Measurements from ENCODE around the gene GAD1. TPM values are rescaled to one million over a fixed set of nuclear protein-coding genes. Genes with fewer than 3 reads are reported as not detected.

Gene GAD1
- polyA plus RNA-seq, 2 of the 4 experiments (the other 2 are of a cell fraction) = 0.15 to 0.48 TPM

DNA sequence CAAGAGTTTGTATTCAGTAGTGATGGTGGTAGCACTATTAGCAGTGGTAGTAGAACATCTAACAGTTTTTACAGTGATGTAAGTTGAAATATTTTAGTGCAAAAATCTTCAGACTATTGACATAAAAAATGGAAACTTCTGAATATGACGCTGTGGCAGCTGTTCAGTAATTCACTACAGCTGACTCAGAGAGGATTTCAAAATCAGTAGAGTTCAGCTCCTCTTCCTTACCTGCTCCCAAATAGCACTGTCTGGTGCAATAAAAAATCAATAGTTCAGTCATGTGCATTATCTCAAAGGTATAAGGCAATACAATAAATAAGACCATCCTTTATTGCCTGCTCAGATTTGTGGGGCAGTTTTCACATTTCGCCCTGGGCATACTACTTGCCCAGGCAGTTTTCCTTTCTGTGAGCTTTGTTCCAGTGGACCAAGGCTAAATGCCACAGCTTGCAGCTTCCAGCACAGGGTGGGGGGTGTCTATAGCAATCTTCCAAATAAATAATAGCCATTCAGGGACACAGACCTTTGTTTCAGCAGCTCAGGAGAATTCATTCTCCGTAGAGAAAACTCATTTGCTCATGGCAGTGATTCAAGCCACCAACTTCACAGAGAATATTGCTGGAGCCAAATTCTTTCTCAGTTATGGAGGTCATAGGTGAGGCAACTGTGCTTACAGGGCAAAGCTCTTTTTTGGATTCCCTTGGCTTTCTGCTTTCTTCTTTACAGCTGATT, 78.5 kb downstream of the GAD1 start (continued):
- no peak for TF ChIP-seq FOSL2 (IDR thresholded peaks at IDR 0.05)
- TF ChIP-seq FOSL2 (CRISPR knock-in tag; IDR thresholded peaks at IDR 0.05) = no peak

DNA sequence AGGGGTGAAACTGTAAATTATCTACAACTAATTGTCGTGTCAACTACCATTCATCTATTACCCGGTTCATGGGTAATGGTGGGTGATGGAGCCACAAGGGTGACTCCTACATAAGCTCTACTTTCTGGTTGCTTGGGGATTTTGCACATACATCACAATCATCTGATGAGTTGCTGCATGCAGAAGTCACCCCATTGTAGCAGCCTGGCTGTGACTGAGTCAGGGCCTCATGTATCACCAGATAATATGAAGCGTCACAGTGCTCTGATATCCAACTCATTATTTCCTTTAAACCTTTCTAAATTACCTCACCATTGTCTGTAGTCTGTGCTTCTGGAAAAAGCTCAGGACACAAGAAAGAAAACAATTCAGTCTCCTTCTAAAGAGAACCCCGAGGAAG, 79.9 kb downstream of the GAD1 start:
- ChIA-PET CTCF (interaction anchor here (1.1 to 2.7 kb wide), 6 partner anchors 10 to 32 kb away, joined by 3 to 16 read pairs (median 6); partner anchors contain the start of gene GORASP2), POLR2A (no interaction called here)
- DNase-seq (ENCODE audit: low read depth in 1 of 2, low spot score in 1 of 2) (no peak), FAIRE-seq (no peak), ATAC-seq (no peak)
- Histone ChIP-seq H3K27ac (no peak overlapping the region), H3K4me1 (no peaks in the 10 kb centered on the region), H3K4me2 (no peak overlapping the region), H3K9me3 (peaks cover 5% of the 10 kb centered on the region; the same call in 1 of the 3 replicates), H3K4me3 (no peak overlapping the region)
- WGBS (ENCODE audit: missing lambda C conversion rate) = 48% methylated on average over 4 of the region's 4 CpGs
- no peak for TF ChIP-seq SREBF2 (IDR thresholded peaks at IDR 0.05)
- TF ChIP-seq HDAC2 (IDR thresholded peaks at IDR 0.05) = no peak
- TF ChIP-seq RNF2 (IDR thresholded peaks at IDR 0.05; ENCODE audit: borderline replicate concordance, low read depth) = no peak
- no peak for TF ChIP-seq PHF8 (IDR thresholded peaks at IDR 0.05; ENCODE audit: borderline replicate concordance, low read depth)
- no peak for TF ChIP-seq KDM5A (IDR thresholded peaks at IDR 0.05)
- TF ChIP-seq MYC (IDR thresholded peaks at IDR 0.05; ENCODE audit: borderline replicate concordance, low read length) = no peak
- no peak for TF ChIP-seq CBX8 (IDR thresholded peaks at IDR 0.05)
- no peak for TF ChIP-seq ZNF302 (CRISPR knock-in tag; IDR thresholded peaks at IDR 0.05)
- TF ChIP-seq, protein P1, sequence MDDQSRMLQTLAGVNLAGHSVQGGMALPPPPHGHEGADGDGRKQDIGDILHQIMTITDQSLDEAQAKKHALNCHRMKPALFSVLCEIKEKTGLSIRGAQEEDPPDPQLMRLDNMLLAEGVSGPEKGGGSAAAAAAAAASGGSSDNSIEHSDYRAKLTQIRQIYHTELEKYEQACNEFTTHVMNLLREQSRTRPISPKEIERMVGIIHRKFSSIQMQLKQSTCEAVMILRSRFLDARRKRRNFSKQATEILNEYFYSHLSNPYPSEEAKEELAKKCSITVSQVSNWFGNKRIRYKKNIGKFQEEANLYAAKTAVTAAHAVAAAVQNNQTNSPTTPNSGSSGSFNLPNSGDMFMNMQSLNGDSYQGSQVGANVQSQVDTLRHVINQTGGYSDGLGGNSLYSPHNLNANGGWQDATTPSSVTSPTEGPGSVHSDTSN (IDR thresholded peaks at IDR 0.05) = no peak
- TF ChIP-seq, protein P2, sequence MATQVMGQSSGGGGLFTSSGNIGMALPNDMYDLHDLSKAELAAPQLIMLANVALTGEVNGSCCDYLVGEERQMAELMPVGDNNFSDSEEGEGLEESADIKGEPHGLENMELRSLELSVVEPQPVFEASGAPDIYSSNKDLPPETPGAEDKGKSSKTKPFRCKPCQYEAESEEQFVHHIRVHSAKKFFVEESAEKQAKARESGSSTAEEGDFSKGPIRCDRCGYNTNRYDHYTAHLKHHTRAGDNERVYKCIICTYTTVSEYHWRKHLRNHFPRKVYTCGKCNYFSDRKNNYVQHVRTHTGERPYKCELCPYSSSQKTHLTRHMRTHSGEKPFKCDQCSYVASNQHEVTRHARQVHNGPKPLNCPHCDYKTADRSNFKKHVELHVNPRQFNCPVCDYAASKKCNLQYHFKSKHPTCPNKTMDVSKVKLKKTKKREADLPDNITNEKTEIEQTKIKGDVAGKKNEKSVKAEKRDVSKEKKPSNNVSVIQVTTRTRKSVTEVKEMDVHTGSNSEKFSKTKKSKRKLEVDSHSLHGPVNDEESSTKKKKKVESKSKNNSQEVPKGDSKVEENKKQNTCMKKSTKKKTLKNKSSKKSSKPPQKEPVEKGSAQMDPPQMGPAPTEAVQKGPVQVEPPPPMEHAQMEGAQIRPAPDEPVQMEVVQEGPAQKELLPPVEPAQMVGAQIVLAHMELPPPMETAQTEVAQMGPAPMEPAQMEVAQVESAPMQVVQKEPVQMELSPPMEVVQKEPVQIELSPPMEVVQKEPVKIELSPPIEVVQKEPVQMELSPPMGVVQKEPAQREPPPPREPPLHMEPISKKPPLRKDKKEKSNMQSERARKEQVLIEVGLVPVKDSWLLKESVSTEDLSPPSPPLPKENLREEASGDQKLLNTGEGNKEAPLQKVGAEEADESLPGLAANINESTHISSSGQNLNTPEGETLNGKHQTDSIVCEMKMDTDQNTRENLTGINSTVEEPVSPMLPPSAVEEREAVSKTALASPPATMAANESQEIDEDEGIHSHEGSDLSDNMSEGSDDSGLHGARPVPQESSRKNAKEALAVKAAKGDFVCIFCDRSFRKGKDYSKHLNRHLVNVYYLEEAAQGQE (IDR thresholded peaks at IDR 0.05) = no peak

DNA sequence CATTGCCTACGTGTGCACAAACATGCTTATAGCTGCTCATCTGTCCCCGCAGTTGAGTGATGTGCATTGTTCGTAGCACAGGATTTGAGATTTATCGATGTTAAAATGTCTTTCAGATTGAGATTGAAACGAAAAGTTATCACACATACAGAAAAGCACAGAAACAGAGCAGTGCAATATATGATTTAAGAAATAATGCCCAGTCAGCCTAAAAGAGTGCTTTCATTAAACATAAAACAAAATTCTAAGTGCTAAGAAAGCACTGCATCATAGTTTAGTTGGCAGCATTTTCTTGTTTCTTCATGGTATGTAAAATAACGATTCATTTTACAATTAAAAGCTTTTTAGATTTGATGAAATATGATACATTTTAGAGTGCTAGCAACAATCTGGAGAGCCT, 80.4 kb downstream of the GAD1 start:
- ChIA-PET CTCF (interaction anchor here (1.1 to 2.7 kb wide), 5 partner anchors 9 to 32 kb away, joined by 3 to 16 read pairs (median 5); partner anchors contain the start of gene GORASP2), POLR2A (no interaction called here)
- Histone ChIP-seq H3K4me2 (no peak overlapping the region), H3K4me3 (no peak overlapping the region), H3K9me3 (peaks cover 5% of the 10 kb centered on the region; the same call in 1 of the 3 replicates), H3K4me1 (no peaks in the 10 kb centered on the region), H3K27ac (no peak overlapping the region)
- DNase-seq (ENCODE audit: low read depth in 1 of 2, low spot score in 1 of 2) (no peak), ATAC-seq (no peak), FAIRE-seq (no peak)
- 41% methylated on average over 6 of the region's 6 CpGs for WGBS (ENCODE audit: missing lambda C conversion rate)
- TF ChIP-seq RNF2 (IDR thresholded peaks at IDR 0.05; ENCODE audit: borderline replicate concordance, low read depth) (no peak), MAFK (IDR thresholded peaks at IDR 0.05; ENCODE audit: partially characterized antibody) (peak; percentile 56), TFCP2L1 (CRISPR knock-in tag; IDR thresholded peaks at IDR 0.05) (no peak)

DNA sequence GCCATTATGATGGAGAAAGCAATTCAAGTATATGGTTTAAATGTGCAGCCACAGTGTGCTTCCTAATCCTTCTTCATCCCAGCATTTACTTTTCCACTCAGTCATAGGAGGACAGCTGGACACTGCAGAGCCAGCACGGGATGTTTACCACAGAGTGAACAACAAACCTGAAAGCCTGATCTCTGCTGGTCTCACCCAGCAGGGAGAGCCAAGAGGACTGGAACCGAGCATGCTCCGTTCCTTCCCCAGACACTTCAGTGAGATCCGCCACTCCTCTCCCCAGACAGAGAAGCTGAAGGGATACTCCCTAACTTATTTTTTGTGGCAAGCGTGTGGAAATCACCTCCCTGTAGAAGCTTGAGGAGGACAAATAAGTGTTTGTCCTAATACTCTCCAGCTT, 89.2 kb downstream of the GAD1 start:
- Histone ChIP-seq H3K4me1 (no peaks in the 10 kb centered on the region), H3K4me2 (0 out of 3 replicates have a peak overlapping the region, but pooled peaks have one; percentile 17), H3K9me3 (peaks cover 29% of the 10 kb centered on the region), H3K4me3 (no peak overlapping the region), H3K27ac (no peak overlapping the region)
- ATAC-seq (peak in 1 of 2 experiments; percentile 52; a peak in 3 of 6 replicates), DNase-seq (ENCODE audit: low read depth in 1 of 2, low spot score in 1 of 2) (no peak), FAIRE-seq (no peak)
- CTCF ChIA-PET = interaction anchor here (1.1 to 2.9 kb wide), 4 partner anchors 9 to 34 kb away, joined by 3 to 8 read pairs (median 4); partner anchors contain the start of gene GORASP2
- POLR2A ChIA-PET = no interaction called here
- WGBS (ENCODE audit: missing lambda C conversion rate) = 7% methylated on average over 5 of the region's 5 CpGs
- no peak for TF ChIP-seq TFCP2L1 (CRISPR knock-in tag; IDR thresholded peaks at IDR 0.05)
- TF ChIP-seq, protein P3, sequence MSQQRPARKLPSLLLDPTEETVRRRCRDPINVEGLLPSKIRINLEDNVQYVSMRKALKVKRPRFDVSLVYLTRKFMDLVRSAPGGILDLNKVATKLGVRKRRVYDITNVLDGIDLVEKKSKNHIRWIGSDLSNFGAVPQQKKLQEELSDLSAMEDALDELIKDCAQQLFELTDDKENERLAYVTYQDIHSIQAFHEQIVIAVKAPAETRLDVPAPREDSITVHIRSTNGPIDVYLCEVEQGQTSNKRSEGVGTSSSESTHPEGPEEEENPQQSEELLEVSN (IDR thresholded peaks at IDR 0.05; ENCODE audit: borderline replicate concordance, low read depth) = no peak
- TF ChIP-seq MYC (IDR thresholded peaks at IDR 0.05; ENCODE audit: borderline replicate concordance, low read length) = no peak
- TF ChIP-seq, protein P4, sequence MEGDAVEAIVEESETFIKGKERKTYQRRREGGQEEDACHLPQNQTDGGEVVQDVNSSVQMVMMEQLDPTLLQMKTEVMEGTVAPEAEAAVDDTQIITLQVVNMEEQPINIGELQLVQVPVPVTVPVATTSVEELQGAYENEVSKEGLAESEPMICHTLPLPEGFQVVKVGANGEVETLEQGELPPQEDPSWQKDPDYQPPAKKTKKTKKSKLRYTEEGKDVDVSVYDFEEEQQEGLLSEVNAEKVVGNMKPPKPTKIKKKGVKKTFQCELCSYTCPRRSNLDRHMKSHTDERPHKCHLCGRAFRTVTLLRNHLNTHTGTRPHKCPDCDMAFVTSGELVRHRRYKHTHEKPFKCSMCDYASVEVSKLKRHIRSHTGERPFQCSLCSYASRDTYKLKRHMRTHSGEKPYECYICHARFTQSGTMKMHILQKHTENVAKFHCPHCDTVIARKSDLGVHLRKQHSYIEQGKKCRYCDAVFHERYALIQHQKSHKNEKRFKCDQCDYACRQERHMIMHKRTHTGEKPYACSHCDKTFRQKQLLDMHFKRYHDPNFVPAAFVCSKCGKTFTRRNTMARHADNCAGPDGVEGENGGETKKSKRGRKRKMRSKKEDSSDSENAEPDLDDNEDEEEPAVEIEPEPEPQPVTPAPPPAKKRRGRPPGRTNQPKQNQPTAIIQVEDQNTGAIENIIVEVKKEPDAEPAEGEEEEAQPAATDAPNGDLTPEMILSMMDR (IDR thresholded peaks at IDR 0.05) = no peak
- TF ChIP-seq RFX5 (IDR thresholded peaks at IDR 0.05) = no peak
- no peak for TF ChIP-seq ESRRA (IDR thresholded peaks at IDR 0.05; ENCODE audit: borderline replicate concordance, low read length)
- TF ChIP-seq ZC3H11A (IDR thresholded peaks at IDR 0.05) = no peak
- no peak for TF ChIP-seq FOSL2 (IDR thresholded peaks at IDR 0.05)
- no peak for TF ChIP-seq FOSL2 (CRISPR knock-in tag; IDR thresholded peaks at IDR 0.05)
- TF ChIP-seq, protein P5, sequence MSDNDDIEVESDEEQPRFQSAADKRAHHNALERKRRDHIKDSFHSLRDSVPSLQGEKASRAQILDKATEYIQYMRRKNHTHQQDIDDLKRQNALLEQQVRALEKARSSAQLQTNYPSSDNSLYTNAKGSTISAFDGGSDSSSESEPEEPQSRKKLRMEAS (IDR thresholded peaks at IDR 0.05) = no peak

Measured in A549 (cell line).